Measurements from ENCODE around the gene XRRA1.

XRRA1 gene

DNA sequence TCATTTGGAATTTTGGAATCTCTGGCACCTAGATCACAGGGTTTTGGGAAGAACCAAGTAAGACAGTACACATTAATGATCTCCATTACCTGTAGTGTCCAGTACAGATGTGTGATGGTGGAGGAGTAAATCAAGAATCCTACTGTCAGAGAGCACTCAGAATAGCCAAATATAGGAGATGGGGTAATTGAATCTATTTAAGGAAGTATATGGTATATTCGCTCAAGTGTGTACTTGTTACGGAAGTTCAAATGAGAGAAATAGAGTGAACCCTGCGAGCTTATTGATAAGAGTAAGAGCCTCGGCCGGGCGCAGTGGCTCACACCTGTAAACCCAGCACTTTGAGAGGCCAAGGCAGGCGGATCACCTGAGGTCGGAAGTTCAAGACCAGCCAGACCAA is 2.3 kb upstream of the XRRA1 start:
- DNase-seq (ENCODE audit: low read depth) = no peak

GRCh38 chr11:74950374-74950969 is 1.6 kb upstream of the XRRA1 start:
- DNase-seq (ENCODE audit: low read depth) = no peak

DNA sequence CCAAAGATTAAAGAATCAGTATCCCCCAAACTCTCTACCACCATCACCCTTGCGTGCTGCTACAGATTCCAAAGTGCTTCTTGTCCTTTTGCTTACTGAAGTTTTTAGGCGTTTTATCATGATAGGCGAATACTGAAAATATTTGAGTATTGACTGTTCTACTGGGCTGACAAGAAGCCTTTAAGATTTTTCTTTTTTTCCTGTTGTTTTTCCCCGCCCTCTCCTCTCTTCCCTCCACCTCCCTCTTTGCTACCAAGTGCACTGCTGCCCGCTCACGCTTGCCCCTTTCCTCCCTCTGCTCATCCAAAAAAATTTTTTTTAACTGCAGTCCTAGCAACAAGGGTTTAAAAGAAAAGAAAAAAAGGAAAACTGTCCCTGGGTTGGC is 854 bp upstream of the XRRA1 start:
- DNase-seq (ENCODE audit: low read depth) = no peak

DNA sequence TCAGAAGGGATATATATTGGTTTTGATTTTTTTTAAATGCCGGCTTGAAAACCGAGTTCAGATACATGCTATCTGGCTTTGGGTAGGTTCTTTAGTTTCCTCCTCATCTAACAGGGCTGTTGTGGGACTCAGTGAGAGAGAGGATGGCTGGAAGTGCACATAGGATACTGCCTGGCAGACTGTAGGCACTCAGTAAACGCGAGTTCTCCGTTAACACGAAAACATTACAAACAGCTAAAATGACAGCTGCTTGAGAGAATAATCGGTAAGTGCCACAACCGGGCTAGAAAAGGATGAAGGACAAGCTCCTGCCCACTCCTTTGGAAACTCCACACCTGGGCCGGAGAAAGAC is 369 bp downstream of the XRRA1 start:
- DNase-seq (ENCODE audit: low read depth) = no peak

GRCh38 chr11:74942073-74942759 is 6.7 kb downstream of the XRRA1 start:
- DNase-seq (ENCODE audit: low read depth) = no peak

- DNase-seq (ENCODE audit: low read depth) = no peak
Measured at GRCh38 chr11:74941492-74941891, 7.4 kb downstream of the XRRA1 start.

DNA sequence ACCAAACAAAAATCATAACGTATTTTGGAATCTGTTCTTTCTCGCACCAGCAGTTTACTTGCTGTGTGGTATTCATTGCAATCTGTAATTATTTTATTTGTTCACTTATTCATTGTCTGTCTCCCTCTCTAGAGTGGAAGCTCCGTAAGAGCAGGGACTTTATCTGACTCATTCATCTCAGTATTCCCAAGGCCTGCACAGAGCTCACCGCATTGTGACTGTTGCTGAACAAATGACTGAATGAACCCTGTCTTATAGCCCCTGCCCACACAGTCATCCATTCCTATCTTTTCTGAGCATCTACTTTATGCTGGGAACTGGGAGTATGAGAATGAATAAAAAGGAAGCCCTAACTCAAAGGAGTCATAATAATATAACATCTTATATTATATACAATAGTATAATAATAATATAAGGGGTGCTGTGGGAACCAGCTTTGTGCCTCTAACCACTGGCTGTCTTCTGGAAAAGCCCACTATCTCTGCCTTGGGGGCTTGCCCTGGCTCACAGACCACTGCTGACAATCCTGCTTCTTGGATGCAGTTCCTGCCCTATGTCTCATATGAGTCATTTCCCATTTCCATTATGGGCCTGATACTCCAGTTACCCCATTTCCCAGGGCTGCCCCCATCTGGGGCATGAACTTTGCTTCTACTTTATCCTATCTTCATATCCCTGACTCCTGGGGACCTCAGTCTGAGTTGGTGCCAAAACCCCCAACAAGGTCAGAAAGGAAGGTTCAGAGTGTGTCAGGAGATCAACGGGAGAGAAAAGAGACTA is 11.0 kb downstream of the XRRA1 start:
- DNase-seq (ENCODE audit: low read depth) = no peak

DNA sequence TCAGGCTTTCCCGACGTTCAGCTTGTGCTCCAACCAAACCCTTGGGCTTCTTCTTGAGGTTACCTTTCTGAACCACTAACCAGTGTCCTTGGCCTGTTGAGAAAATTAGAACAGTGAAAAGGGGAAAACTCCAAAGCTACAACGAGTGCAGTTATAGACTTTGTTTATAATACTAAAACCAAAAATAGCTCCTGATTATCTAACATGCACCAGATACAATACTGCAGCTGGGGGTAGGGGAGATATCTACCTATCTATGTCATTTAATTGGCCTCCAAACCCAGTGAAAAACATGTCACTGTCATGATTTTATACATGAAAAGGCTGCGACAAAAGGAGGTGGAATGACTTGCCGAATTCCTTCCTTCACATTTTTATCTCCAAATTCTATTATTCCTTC is 11.9 kb downstream of the XRRA1 start:
- no peak for DNase-seq (ENCODE audit: low read depth)

- DNase-seq (ENCODE audit: low read depth) = no peak
Measured at GRCh38 chr11:74936087-74936486, 12.8 kb downstream of the XRRA1 start.

GRCh38 chr11:74935285-74935684 is 13.6 kb downstream of the XRRA1 start:
- DNase-seq (ENCODE audit: low read depth) = no peak

GRCh38 chr11:74933765-74934164 is 15.1 kb downstream of the XRRA1 start:
- DNase-seq (ENCODE audit: low read depth) = no peak

GRCh38 chr11:74932797-74933196 is 16.1 kb downstream of the XRRA1 start:
- no peak for DNase-seq (ENCODE audit: low read depth)

GRCh38 chr11:74932169-74932568 is 16.7 kb downstream of the XRRA1 start:
- DNase-seq (ENCODE audit: low read depth) = no peak

DNA sequence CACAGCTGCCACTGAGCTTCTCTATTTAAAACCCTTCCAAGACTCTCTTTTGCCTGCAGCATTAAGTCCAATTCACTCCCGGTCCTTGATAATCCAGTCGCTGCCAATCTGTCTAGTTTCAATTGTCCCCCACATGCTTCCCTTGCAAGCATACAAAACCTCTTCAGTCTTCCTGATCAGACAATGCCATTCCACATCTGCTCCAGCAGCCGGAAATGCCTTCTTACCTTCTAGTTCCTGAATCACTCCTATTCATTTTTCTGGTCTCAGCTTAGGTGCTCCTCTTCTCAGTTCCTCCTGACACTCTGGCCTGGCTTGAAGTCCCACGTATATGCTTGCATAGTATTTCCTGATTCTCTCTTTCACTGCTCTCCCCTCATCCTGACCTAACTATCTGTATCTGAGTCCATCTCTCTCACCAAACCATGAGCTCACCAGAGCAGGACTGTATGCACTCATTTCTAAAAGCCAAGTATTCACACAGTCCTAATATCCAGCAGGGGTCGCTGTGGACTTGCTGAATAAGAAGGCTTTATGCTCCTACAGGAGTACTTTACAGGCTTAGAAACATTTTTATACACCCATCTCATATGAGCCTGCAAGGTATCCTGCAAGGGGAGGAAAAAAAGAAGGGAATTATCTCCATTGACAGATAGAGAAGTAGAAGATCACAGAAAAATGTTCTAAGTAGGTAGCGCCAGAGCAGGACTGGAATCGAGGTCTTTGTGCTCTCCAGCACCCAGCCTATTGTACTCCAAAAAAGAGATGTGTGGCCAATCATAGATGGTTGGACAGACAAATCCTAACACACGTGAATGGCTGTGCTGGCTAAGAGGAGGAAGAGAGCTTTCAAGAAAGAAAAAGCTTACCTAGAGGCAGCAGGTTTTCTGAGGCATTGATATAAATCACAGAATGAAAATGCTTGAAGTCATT is 19.2 kb downstream of the XRRA1 start:
- DNase-seq (ENCODE audit: low read depth) = peak; percentile 18

- no peak for DNase-seq (ENCODE audit: low read depth)
Measured at GRCh38 chr11:74927496-74927895, 21.4 kb downstream of the XRRA1 start.

- DNase-seq (ENCODE audit: low read depth) = no peak
Measured at GRCh38 chr11:74926304-74927030, 22.4 kb downstream of the XRRA1 start.

DNA sequence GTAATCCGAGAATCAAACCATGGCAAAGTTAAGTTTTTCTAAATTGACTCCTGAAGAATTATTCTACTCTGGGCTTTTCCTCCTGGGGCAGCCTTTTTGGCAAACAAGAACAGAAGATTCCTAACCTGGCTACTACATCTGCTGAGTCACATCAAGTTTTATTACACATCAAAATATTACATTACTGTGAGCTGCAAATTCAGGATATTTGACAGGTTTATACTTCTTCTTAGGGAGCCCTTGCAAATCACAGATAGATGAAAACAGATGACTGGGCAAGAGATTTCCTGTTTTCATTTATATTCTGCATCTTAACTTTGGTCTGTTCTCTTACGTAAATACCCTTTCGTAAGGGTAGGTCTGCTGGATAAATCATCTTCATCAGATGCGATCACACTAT is 23.6 kb downstream of the XRRA1 start:
- DNase-seq (ENCODE audit: low read depth) = no peak

DNA sequence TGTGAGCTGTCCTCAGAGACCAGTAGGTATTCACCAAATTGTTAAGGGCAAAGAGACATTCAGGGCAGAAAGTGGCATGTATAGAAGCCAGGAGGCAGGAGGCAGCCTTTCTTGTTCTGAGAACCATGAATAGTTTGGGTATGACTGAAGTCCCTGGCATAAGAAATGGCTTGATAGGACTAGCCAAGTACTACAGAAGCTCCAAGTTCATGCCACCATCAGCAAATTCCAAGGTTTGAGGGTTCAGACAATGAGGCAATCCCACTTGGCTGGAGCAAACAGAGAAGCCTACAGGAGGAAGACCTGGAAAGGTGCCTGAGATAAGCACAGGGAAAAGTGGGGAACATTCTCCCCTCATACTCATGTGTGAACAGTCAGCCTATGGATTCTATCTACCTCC is 25.8 kb downstream of the XRRA1 start:
- no peak for DNase-seq (ENCODE audit: low read depth)

DNA sequence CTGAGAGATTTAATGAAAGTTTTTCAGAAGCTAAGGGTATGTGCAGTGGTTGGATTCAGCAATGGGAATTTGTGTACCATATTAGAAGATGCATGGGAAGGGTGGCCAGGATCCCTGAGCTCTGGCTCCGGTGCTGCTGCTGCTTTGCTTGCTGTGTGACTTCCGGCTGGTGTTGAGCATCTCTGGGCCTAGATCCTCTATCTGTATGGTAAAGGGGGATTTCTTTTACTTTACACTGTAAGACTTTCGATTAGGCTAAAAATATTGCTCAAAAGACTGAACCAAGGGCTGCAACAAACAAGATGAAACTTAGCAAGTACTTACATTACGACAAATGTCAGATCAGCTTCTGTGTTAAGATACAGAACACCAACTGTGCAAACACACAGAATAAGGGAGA is 39.1 kb downstream of the XRRA1 start:
- no peak for DNase-seq (ENCODE audit: low read depth)

- DNase-seq (ENCODE audit: low read depth) = no peak
Measured at GRCh38 chr11:74909385-74909784, 39.5 kb downstream of the XRRA1 start.

DNA sequence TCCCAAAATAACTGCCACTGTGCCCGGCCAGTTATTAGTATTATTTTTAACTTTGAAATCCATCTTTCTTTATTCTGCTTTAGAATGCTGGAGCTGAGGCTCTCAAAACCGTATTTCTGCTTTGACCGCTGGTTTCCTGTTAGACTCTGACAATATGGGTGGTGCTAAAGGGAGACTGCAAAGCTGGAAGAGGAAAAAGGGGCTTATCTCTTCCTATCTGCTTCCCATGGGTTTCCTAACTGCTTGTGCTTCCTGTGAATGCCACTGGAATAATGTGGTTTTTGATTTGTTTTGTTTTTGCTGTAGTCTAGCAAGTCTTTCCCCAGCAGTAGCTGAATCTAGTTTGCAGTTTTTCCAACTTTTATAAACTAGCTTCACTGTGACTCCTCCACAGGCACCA is 43.6 kb downstream of the XRRA1 start:
- no peak for DNase-seq (ENCODE audit: low read depth)

DNA sequence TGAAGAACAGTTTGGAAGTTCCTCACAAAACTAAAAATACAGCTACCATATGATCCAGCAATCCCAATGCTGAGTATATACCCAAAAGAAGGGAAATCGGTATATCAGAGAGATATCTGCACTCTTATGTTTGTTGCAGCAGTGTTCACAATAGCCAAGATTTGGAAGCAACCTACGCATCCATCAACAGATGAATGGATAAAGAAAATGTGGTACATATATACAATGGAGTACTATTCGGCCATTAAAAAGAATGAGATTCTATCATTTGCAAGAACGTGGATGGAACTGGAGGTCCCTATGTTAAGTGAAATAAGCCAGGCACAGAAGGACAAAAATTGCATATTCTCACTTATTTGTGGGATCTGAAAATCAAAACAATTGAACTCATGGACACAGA is 46.5 kb downstream of the XRRA1 start:
- no peak for DNase-seq (ENCODE audit: low read depth)
